Peyer's patch (tissue), 4 donors: ENCODE data around the gene ZNF672.

Experiments
- POLR2A ChIP-seq, 2 donors: fragments of 450-650 bp; IDR thresholded peaks; one replicate each; pipeline ENCODE4 v1.5.1; 2017; ENCODE audit warnings: antibody characterized with exemption in 2 of 2, mild to moderate bottlenecking in 2 of 2, moderate library complexity in 2 of 2
- TF ChIP-seq, protein P1 (sequence below), 6 experiments: fragments of 450-650 bp in 4 of 6; fragments of 200-600 bp in 2 of 6; sonication (generic) in 1 of 6; IDR thresholded peaks; one replicate each; pipeline ENCODE4 v1.5.1; 2017 to 2019; ENCODE audit warnings: antibody characterized with exemption in 6 of 6, mild to moderate bottlenecking in 3 of 6, moderate library complexity in 1 of 6

DNA sequence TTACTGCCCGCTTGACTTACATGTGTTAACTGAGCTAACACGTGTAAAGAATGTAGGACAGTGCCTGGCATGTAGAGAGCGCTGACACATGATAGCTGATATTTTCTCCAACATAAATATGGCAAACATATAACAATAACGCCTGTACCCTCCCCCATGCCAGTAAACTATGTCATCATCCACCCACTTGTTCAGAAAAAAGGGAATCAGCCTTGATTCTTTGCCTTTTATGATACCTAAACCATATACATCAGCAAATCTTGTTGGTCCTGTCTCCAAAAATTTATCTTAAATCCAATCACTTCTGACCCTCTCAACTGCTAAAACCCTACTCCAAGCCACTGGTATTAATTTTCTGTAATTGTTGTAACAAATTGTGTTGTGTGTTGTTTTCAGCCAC, 22.0 kb downstream of the ZNF672 start:
- TF ChIP-seq, protein P1, sequence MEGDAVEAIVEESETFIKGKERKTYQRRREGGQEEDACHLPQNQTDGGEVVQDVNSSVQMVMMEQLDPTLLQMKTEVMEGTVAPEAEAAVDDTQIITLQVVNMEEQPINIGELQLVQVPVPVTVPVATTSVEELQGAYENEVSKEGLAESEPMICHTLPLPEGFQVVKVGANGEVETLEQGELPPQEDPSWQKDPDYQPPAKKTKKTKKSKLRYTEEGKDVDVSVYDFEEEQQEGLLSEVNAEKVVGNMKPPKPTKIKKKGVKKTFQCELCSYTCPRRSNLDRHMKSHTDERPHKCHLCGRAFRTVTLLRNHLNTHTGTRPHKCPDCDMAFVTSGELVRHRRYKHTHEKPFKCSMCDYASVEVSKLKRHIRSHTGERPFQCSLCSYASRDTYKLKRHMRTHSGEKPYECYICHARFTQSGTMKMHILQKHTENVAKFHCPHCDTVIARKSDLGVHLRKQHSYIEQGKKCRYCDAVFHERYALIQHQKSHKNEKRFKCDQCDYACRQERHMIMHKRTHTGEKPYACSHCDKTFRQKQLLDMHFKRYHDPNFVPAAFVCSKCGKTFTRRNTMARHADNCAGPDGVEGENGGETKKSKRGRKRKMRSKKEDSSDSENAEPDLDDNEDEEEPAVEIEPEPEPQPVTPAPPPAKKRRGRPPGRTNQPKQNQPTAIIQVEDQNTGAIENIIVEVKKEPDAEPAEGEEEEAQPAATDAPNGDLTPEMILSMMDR (IDR thresholded peaks at IDR 0.05), result no peak
- no peak for TF ChIP-seq POLR2A (IDR thresholded peaks at IDR 0.05)
